RCC 7860 (cell line): ENCODE results near the gene LCAT.

Experiments
- DNase-seq: peaks from one replicate; pipeline ENCODE4 v3.0.0-alpha.2; 2015; ENCODE audit warnings: low spot score
- FAIRE-seq: peaks from 2 replicates; lab custom pipeline; 2012; peaks lifted over from hg19 to GRCh38; lab: Jason Lieb, UNC

LCAT gene

GRCh38 chr16:67933805-67934204, 10.1 kb downstream of the LCAT start:
- DNase-seq (no peak), FAIRE-seq (no peak)

GRCh38 chr16:67932462-67932840, 11.5 kb downstream of the LCAT start:
- FAIRE-seq (no peak), DNase-seq (no peak)

- no peak for DNase-seq
- no peak for FAIRE-seq
These were observed 12.0 kb downstream of the LCAT start, which contains the start of gene CTRL for GRCh38 chr16:67931712-67932461. Gene CTRL (minus strand): TSS chr16:67931862. CDS start chr16:67931852, 10 bp downstream.

- DNase-seq (no peak), FAIRE-seq (no peak)
These were observed 13.2 kb downstream of the LCAT start for GRCh38 chr16:67930678-67931211.

- no peak for FAIRE-seq
These were observed 13.7 kb downstream of the LCAT start for GRCh38 chr16:67930191-67930590.

GRCh38 chr16:67928561-67929364, 15.2 kb downstream of the LCAT start:
- FAIRE-seq (no peak), DNase-seq (peak; percentile 60)

More at GRCh38 chr16:67930191-67930590, 13.7 kb downstream of the LCAT start:
- no peak for DNase-seq

- FAIRE-seq (no peak), DNase-seq (no peak)
These were observed 15.8 kb downstream of the LCAT start for GRCh38 chr16:67928147-67928546.

- DNase-seq (no peak), FAIRE-seq (no peak)
These were observed 16.6 kb downstream of the LCAT start for GRCh38 chr16:67927131-67927941.

GRCh38 chr16:67926181-67926750, 17.7 kb downstream of the LCAT start:
- DNase-seq, result no peak
- no peak for FAIRE-seq

- DNase-seq (no peak), FAIRE-seq (no peak)
These were observed 19.6 kb downstream of the LCAT start for GRCh38 chr16:67924140-67924906.

GRCh38 chr16:67923414-67924116, 20.4 kb downstream of the LCAT start:
- FAIRE-seq (no peak), DNase-seq (no peak)

GRCh38 chr16:67922740-67923139, 21.2 kb downstream of the LCAT start:
- FAIRE-seq (no peak), DNase-seq (no peak)

GRCh38 chr16:67922221-67922620, 21.7 kb downstream of the LCAT start:
- no peak for FAIRE-seq

GRCh38 chr16:67919622-67920221, 24.2 kb downstream of the LCAT start:
- FAIRE-seq (no peak), DNase-seq (no peak)

More at GRCh38 chr16:67922221-67922620, 21.7 kb downstream of the LCAT start:
- no peak for DNase-seq

- peak; percentile 91 for FAIRE-seq
- peak; percentile 84 for DNase-seq
These were observed 26.1 kb downstream of the LCAT start for GRCh38 chr16:67917852-67918236.

- DNase-seq (no peak), FAIRE-seq (no peak)
These were observed 26.6 kb downstream of the LCAT start for GRCh38 chr16:67917140-67917851.

GRCh38 chr16:67915831-67916723, 27.8 kb downstream of the LCAT start:
- no peak for FAIRE-seq
- no peak for DNase-seq
